Suprapubic skin (tissue), 4 donors: ENCODE measurements around the gene LRTM1. TPM values are rescaled to one million over a fixed set of nuclear protein-coding genes. Genes with fewer than 3 reads are reported as not detected.

Source experiments
- DNase-seq, 2 donors: peaks; one replicate each; pipeline ENCODE4 v3.0.0-alpha.2; 2019; ENCODE audit warnings: low spot score in 2 of 2
- H3K27ac ChIP-seq: fragments of 200-600 bp; sonication (generic); one replicate; pipeline ENCODE4 v1.5.1; 2019
- H3K27me3 ChIP-seq: fragments of 200-600 bp; sonication (generic); one replicate; pipeline ENCODE4 v1.5.1; 2019
- H3K36me3 ChIP-seq: fragments of 200-600 bp; sonication (generic); one replicate; pipeline ENCODE4 v1.5.1; 2019
- H3K4me1 ChIP-seq: fragments of 200-600 bp; sonication (generic); one replicate; pipeline ENCODE4 v1.5.1; 2019
- H3K4me3 ChIP-seq: fragments of 200-600 bp; sonication (generic); one replicate; pipeline ENCODE4 v1.5.1; 2019; ENCODE audit warnings: mild to moderate bottlenecking
- H3K9me3 ChIP-seq: fragments of 200-600 bp; sonication (generic); one replicate; pipeline ENCODE4 v1.5.1; 2019
- EP300 ChIP-seq: sonication (generic); formaldehyde crosslinking; IDR thresholded peaks from one replicate; pipeline ENCODE4 v1.6.1; 2017; ENCODE audit warnings: antibody characterized with exemption
- POLR2A ChIP-seq, 2 donors: fragments of 450-650 bp; IDR thresholded peaks; one replicate each; pipeline ENCODE4 v1.6.1; 2017; ENCODE audit warnings: antibody characterized with exemption in 2 of 2, mild to moderate bottlenecking in 2 of 2, moderate library complexity in 2 of 2
- POLR2AphosphoS5 ChIP-seq, 3 donors: sonication (generic); formaldehyde crosslinking; IDR thresholded peaks; one replicate each; pipeline ENCODE4 v1.6.1; 2017; ENCODE audit warnings: antibody characterized with exemption in 3 of 3
- WGBS: methylation state at CpG from one replicate; pipeline ENCODE4 v1.1.5; 2018; 5-methylcytosine and 5-hydroxymethylcytosine counted together
- total RNA-seq, 4 donors: library from RNA; depleted of rRNA; stranded (reverse); fragments of >200 nt; gene quantifications; one replicate each; pipeline ENCODE4 v1.1.0, GENCODE V29; 2016
- TF ChIP-seq, protein P1 (sequence below), 2 donors: fragments of 200-600 bp in 1 of 2; fragments of 450-650 bp in 1 of 2; sonication (generic) in 1 of 2; IDR thresholded peaks; one replicate each; pipeline ENCODE4 v1.5.1; 2016 to 2019; ENCODE audit warnings: antibody characterized with exemption in 2 of 2, mild to moderate bottlenecking in 1 of 2, moderate library complexity in 1 of 2

The LRTM1 gene
- total RNA-seq, 4 donors from 2014 or later: not detected

DNA sequence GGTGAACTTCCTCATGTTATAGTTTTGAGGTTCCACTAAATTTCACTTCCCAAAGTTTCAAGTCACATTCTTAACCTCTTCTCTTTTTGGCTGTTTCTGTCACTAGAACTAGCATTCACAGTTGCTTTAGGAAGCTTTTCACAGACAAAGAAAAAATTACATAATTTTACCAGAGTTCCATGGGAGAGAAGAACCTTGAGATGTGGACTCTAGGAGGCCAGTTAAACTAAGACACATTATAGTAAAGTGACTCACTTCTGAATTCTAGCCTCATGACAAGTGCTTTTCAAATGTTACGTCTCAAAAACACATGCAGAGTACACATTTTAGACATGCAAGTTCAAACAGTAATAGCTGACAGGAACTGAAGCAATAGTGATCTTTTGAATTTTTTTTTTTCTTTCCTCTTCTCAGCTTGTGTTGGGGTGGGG is 39.9 kb upstream of the LRTM1 start:
- Histone ChIP-seq H3K9me3 (no peaks in the 10 kb centered on the region), H3K27ac (no peak overlapping the region), H3K4me3 (no peak overlapping the region), H3K36me3 (no peaks in the 10 kb centered on the region), H3K27me3 (no peaks in the 10 kb centered on the region), H3K4me1 (peaks cover 7% of the 10 kb centered on the region)
- TF ChIP-seq, protein P1, sequence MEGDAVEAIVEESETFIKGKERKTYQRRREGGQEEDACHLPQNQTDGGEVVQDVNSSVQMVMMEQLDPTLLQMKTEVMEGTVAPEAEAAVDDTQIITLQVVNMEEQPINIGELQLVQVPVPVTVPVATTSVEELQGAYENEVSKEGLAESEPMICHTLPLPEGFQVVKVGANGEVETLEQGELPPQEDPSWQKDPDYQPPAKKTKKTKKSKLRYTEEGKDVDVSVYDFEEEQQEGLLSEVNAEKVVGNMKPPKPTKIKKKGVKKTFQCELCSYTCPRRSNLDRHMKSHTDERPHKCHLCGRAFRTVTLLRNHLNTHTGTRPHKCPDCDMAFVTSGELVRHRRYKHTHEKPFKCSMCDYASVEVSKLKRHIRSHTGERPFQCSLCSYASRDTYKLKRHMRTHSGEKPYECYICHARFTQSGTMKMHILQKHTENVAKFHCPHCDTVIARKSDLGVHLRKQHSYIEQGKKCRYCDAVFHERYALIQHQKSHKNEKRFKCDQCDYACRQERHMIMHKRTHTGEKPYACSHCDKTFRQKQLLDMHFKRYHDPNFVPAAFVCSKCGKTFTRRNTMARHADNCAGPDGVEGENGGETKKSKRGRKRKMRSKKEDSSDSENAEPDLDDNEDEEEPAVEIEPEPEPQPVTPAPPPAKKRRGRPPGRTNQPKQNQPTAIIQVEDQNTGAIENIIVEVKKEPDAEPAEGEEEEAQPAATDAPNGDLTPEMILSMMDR (IDR thresholded peaks at IDR 0.05): no peak
- TF ChIP-seq POLR2AphosphoS5 (IDR thresholded peaks at IDR 0.05) (no peak), POLR2A (IDR thresholded peaks at IDR 0.05) (no peak), EP300 (no peak)
- no peak for DNase-seq
- 81% methylated on average over 1 of the region's 1 CpG for WGBS

DNA sequence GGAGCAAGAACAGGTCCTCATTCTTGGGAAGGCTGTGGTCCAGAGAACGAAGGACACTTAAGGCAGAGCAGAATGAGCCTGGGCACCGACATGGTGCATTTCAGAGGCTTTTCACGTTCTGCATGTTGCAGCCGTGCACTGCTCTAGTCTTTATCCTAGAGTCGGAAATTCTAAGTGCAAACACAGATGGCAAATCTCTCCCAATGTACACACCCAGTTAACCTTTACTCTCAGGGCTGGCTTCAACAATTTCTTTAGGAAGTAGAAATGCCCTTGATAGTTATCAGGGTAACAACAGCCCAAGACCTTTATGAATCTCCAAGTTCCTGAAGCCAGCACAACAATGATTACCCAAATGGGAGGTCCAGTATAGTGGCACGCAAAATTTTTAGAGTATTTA is 39.1 kb upstream of the LRTM1 start:
- Histone ChIP-seq H3K4me1 (peaks cover 7% of the 10 kb centered on the region), H3K27me3 (no peaks in the 10 kb centered on the region), H3K9me3 (no peaks in the 10 kb centered on the region), H3K27ac (no peak overlapping the region), H3K36me3 (no peaks in the 10 kb centered on the region), H3K4me3 (no peak overlapping the region)
- TF ChIP-seq POLR2AphosphoS5 (IDR thresholded peaks at IDR 0.05) (no peak), POLR2A (IDR thresholded peaks at IDR 0.05) (no peak), EP300 (no peak)
- TF ChIP-seq, protein P1 (IDR thresholded peaks at IDR 0.05): no peak
- 87% methylated on average over 6 of the region's 6 CpGs for WGBS
- no peak for DNase-seq

DNA sequence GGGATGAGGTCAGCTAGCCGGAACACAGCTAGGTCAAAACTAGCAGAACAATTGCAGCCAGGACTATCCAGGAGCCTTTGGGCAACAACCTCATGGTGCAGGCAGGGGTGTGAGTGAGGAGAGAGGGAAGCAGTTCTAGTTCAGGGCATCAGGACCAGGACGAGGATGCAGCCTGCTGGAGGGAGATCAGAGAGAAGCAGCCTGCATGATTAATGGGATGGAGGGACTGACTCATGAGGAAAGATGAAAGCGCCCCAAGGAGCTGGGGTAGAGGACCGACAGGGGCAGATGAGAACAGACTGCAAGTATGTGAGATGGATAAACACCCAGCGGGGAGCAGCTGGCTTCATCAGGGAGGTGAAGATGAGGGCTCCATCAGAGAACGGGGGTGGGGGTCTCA is 37.9 kb upstream of the LRTM1 start:
- TF ChIP-seq EP300 (no peak), POLR2A (IDR thresholded peaks at IDR 0.05) (no peak), POLR2AphosphoS5 (IDR thresholded peaks at IDR 0.05) (no peak)
- TF ChIP-seq, protein P1 (IDR thresholded peaks at IDR 0.05): no peak
- no peak overlapping the region for H3K27ac ChIP-seq
- no peaks in the 10 kb centered on the region for H3K9me3 ChIP-seq
- DNase-seq: no peak
- H3K27me3 ChIP-seq: no peaks in the 10 kb centered on the region
- H3K4me1 ChIP-seq: peaks cover 2% of the 10 kb centered on the region
- 77% methylated on average over 6 of the region's 6 CpGs for WGBS
- H3K4me3 ChIP-seq: no peak overlapping the region
- H3K36me3 ChIP-seq: no peaks in the 10 kb centered on the region

DNA sequence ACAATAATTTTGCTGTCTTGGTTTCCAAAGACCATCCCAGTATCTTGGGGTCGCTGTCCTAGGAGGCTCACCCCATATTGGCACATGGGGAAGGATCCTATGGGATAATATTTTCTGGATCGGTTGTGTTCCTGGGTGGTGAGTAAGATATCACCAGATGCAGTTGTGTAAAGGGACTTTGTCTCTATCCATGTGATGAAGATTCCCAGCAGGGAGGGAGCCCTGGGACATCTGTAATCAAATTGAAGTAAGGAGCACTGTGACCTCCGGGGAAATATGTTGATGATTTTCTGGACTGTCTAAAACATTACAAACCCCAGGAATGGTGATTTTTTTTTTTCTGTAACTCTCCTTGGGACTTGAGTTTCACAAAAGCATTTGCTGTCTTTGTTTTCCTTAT is 36.2 kb upstream of the LRTM1 start:
- no peaks in the 10 kb centered on the region for H3K36me3 ChIP-seq
- no peaks in the 10 kb centered on the region for H3K4me1 ChIP-seq
- TF ChIP-seq POLR2AphosphoS5 (IDR thresholded peaks at IDR 0.05) (no peak), POLR2A (IDR thresholded peaks at IDR 0.05) (no peak), EP300 (no peak)
- TF ChIP-seq, protein P1 (IDR thresholded peaks at IDR 0.05): no peak
- H3K27me3 ChIP-seq: no peaks in the 10 kb centered on the region
- no peak for DNase-seq
- WGBS: 90% methylated on average over 3 of the region's 3 CpGs
- no peaks in the 10 kb centered on the region for H3K9me3 ChIP-seq
- H3K4me3 ChIP-seq: no peak overlapping the region
- no peak overlapping the region for H3K27ac ChIP-seq

DNA sequence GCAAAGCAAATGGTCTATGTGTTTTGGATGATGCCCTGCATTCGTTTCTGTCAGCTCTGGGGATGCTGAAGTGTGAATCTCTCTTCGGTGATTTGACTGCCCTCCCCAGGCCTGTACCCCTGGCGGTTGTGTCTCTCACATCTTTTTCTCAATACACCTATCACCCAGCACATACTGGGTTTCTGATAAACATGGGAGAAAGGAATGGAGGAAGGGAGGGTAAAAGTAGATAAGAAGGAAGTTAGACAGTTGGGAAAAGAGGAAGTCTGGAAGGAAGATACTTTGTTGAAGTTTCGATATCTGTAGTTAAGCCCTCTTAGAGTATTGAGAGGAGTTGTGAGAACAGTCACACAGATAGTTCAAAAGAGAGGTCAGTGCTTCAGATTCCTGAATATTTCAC is 35.8 kb upstream of the LRTM1 start:
- Histone ChIP-seq H3K9me3 (no peaks in the 10 kb centered on the region), H3K27me3 (no peaks in the 10 kb centered on the region), H3K27ac (no peak overlapping the region), H3K4me3 (no peak overlapping the region), H3K4me1 (no peaks in the 10 kb centered on the region), H3K36me3 (no peaks in the 10 kb centered on the region)
- DNase-seq: no peak
- 84% methylated on average over 4 of the region's 4 CpGs for WGBS
- TF ChIP-seq POLR2AphosphoS5 (IDR thresholded peaks at IDR 0.05) (no peak), POLR2A (IDR thresholded peaks at IDR 0.05) (no peak)

DNA sequence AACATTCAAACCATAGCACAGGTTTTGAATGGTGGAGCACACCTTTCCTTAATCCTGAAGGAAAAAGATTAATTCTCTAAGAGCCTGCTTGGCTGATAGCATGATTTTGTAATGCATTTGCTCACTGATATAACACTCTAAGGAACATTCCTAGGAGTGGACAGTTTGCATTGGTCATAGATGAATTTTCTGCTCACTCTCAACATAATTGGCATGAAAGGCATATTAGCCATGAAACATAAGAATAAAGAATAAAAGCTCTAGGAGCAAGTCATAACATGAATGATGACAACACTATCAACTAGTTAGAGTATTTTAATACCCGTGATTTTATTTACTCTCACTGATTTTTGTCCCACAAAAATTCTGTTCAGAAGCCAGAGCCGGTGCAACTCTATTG is 34.3 kb upstream of the LRTM1 start:
- H3K4me3 ChIP-seq: no peak overlapping the region
- TF ChIP-seq, protein P1 (IDR thresholded peaks at IDR 0.05): no peak
- no peak for TF ChIP-seq POLR2A (IDR thresholded peaks at IDR 0.05)
- TF ChIP-seq EP300: no peak
- no peak for TF ChIP-seq POLR2AphosphoS5 (IDR thresholded peaks at IDR 0.05)
- WGBS: 57% methylated on average over 2 of the region's 2 CpGs
- no peaks in the 10 kb centered on the region for H3K27me3 ChIP-seq
- no peak for DNase-seq
- no peak overlapping the region for H3K27ac ChIP-seq
- H3K9me3 ChIP-seq: no peaks in the 10 kb centered on the region
- H3K36me3 ChIP-seq: no peaks in the 10 kb centered on the region
- no peaks in the 10 kb centered on the region for H3K4me1 ChIP-seq
